Uterus (tissue), 4 donors: ENCODE results near the gene MVK. TPM values are rescaled to one million over a fixed set of nuclear protein-coding genes. Genes with fewer than 3 reads are reported as not detected.

Experiments
- DNase-seq, 2 donors: peaks; one replicate each; pipeline ENCODE4 v3.0.0-alpha.2; 2019 to 2020
- H3K27ac ChIP-seq, 2 donors: fragments of 200-600 bp; sonication (generic); 1 replicate in 1 of 2; 2 replicates in 1 of 2; pipeline ENCODE4 v1.5.1; 2016 to 2018
- H3K27me3 ChIP-seq, 2 donors: fragments of 200-600 bp; sonication (generic); one replicate each; pipeline ENCODE4 v1.5.1; 2018 to 2019; ENCODE audit warnings: control low read depth in 1 of 2
- H3K36me3 ChIP-seq, 2 donors: fragments of 200-600 bp; sonication (generic); one replicate each; pipeline ENCODE4 v1.5.1; 2019; ENCODE audit warnings: control low read depth in 1 of 2
- H3K4me1 ChIP-seq, 2 donors: fragments of 200-600 bp; sonication (generic); one replicate each; pipeline ENCODE4 v1.5.1; 2018 to 2019; ENCODE audit warnings: control low read depth in 1 of 2
- H3K4me3 ChIP-seq, 2 donors: fragments of 200-600 bp; sonication (generic); 1 replicate in 1 of 2; 2 replicates in 1 of 2; pipeline ENCODE4 v1.5.1; 2018 to 2019; ENCODE audit warnings: mild to moderate bottlenecking in 1 of 2
- H3K9me3 ChIP-seq, 2 donors: fragments of 200-600 bp; sonication (generic); one replicate each; pipeline ENCODE4 v1.5.1; 2019; ENCODE audit warnings: control low read depth in 1 of 2
- POLR2A ChIP-seq, 2 donors: fragments of 450-650 bp; IDR thresholded peaks; one replicate each; pipeline ENCODE4 v1.6.1; 2016; ENCODE audit warnings: antibody characterized with exemption in 2 of 2, mild to moderate bottlenecking in 1 of 2, moderate library complexity in 1 of 2
- intact Hi-C: fragments of 100-400 bp; cut with DNase I; formaldehyde crosslinking; loops from one replicate; pipeline ENCODE4 v1.15.1; 2023; ENCODE audit warnings: low total_unique reads
- total RNA-seq, 4 donors: library from RNA; depleted of rRNA in 3 of 4; stranded (reverse); fragments of >200 nt in 3 of 4; gene quantifications; one replicate each; pipeline versions ENCODE4 v1.1.0 to v1.2.4, GENCODE V29; 2014 to 2023
- TF ChIP-seq, protein P1 (sequence below), 4 experiments: fragments of 200-600 bp in 2 of 4; fragments of 450-650 bp in 2 of 4; sonication (generic) in 2 of 4; IDR thresholded peaks; one replicate each; pipeline ENCODE4 v1.5.1; 2016 to 2019; ENCODE audit warnings: antibody characterized with exemption in 4 of 4, mild to moderate bottlenecking in 2 of 4, moderate library complexity in 1 of 4
- donor health status: DM: yes; HTN: yes; CAD: no.

MVK gene
- total RNA-seq, 4 donors from 2014 or later: 0.26 to 17.1 (median 11.4) TPM

DNA sequence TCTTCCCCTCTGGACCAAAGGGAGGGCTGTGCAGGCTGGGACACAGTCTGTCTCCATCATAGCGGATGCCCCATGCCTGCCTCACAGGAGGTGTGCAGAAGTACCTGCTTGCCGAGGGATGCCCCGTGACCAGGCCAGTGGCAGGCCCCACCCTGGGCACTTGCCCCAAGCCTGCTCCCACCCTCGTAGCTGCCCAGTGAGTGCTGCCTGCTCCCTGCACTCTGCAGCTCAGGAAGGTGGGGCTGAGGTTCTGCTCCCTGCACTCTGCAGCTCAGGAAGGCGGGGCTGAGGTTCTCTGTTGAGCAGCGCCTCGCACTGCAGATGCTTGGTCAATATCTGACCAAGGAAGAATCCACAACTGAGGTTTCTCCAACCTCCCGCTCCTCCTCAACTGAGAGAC, 7.2 kb upstream of the MVK start:
- intact Hi-C loops: no loop called here
- no peak overlapping the region for H3K4me3 ChIP-seq
- no peak for DNase-seq
- TF ChIP-seq POLR2A (IDR thresholded peaks at IDR 0.05): no peak
- TF ChIP-seq, protein P1, sequence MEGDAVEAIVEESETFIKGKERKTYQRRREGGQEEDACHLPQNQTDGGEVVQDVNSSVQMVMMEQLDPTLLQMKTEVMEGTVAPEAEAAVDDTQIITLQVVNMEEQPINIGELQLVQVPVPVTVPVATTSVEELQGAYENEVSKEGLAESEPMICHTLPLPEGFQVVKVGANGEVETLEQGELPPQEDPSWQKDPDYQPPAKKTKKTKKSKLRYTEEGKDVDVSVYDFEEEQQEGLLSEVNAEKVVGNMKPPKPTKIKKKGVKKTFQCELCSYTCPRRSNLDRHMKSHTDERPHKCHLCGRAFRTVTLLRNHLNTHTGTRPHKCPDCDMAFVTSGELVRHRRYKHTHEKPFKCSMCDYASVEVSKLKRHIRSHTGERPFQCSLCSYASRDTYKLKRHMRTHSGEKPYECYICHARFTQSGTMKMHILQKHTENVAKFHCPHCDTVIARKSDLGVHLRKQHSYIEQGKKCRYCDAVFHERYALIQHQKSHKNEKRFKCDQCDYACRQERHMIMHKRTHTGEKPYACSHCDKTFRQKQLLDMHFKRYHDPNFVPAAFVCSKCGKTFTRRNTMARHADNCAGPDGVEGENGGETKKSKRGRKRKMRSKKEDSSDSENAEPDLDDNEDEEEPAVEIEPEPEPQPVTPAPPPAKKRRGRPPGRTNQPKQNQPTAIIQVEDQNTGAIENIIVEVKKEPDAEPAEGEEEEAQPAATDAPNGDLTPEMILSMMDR (IDR thresholded peaks at IDR 0.05): no peak
- no peaks in the 10 kb centered on the region for H3K4me1 ChIP-seq
- H3K9me3 ChIP-seq: no peaks in the 10 kb centered on the region
- no peaks in the 10 kb centered on the region for H3K27me3 ChIP-seq
- H3K36me3 ChIP-seq: no peaks in the 10 kb centered on the region
- no peak overlapping the region for H3K27ac ChIP-seq

DNA sequence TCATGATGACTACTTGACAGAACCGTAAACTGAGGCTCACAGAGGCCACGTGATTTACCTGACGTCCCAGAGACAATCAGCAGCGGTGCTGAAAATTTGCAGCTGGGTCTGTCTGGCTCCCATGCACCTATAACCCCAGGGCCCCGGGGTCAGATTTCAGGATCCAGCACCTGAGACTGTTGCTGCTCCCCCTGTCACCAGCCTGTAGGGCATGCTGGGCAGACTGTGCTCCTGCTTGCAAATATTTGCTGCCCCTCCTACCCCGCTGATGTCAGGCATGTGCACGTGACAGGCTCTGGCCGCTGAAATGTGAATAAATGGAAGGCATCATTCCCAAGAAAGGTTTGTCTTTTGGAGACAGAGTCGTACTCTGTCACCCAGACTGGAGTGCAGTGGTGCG, 6.3 kb upstream of the MVK start:
- TF ChIP-seq, protein P1 (IDR thresholded peaks at IDR 0.05): no peak
- no peak for TF ChIP-seq POLR2A (IDR thresholded peaks at IDR 0.05)
- H3K4me1 ChIP-seq: peaks cover 0 to under 1% of the 10 kb centered on the region in 2 donors
- no peaks in the 10 kb centered on the region for H3K9me3 ChIP-seq
- no peak overlapping the region for H3K4me3 ChIP-seq
- DNase-seq: no peak
- no peaks in the 10 kb centered on the region for H3K27me3 ChIP-seq
- intact Hi-C loops: no loop called here
- no peak overlapping the region for H3K27ac ChIP-seq
- H3K36me3 ChIP-seq: no peaks in the 10 kb centered on the region

DNA sequence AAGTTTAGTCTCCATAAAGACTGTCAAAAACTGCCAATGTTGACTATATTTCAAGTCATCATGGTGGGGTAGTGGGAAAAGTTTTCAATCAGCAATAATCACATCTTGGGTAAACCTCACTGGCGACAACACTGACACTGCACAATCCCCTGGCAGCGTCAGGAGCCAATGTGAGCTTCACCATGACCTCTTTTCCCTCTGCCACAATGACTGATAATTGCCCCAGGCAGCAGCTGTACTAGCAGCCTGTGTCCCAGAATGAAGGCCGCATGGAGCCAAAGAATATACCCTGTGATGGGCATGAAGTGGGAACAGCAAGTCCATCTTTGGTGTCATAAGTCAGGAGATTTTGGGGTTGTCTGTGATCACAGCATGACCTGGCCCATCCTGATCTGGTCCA, 5.6 kb upstream of the MVK start:
- Histone ChIP-seq H3K4me3 (no peak overlapping the region), H3K27me3 (no peaks in the 10 kb centered on the region), H3K4me1 (peaks cover 0 to 5% of the 10 kb centered on the region in 2 donors), H3K36me3 (no peaks in the 10 kb centered on the region), H3K9me3 (no peaks in the 10 kb centered on the region), H3K27ac (no peak overlapping the region)
- TF ChIP-seq, protein P1 (IDR thresholded peaks at IDR 0.05): no peak
- TF ChIP-seq POLR2A (IDR thresholded peaks at IDR 0.05): no peak
- intact Hi-C loops: no loop called here
- DNase-seq: no peak

DNA sequence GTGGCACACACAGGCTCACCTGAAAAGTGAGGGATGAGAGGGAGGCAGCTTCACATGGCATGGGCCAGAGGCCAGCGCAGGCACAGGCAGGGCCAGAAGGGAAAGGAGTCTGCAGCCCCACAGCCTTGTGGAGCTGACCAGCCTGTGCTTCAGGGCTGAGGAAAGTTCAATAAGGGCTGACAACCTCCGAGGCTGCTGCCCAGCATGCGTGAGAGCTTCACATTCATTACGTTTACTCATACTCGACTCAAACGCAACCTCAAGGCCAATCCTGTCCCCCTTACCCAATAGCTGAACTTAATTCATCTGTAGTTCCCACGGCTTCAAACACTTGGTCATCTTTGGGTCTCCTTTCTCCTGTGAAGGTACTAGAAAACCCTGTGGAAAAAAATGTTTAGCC, 5.1 kb upstream of the MVK start:
- Histone ChIP-seq H3K27ac (no peak overlapping the region), H3K4me1 (peaks cover 0 to 5% of the 10 kb centered on the region in 2 donors), H3K36me3 (no peaks in the 10 kb centered on the region), H3K27me3 (no peaks in the 10 kb centered on the region), H3K4me3 (no peak overlapping the region), H3K9me3 (no peaks in the 10 kb centered on the region)
- intact Hi-C loops: no loop called here
- TF ChIP-seq POLR2A (IDR thresholded peaks at IDR 0.05): no peak
- TF ChIP-seq, protein P1 (IDR thresholded peaks at IDR 0.05): no peak
- DNase-seq: no peak

DNA sequence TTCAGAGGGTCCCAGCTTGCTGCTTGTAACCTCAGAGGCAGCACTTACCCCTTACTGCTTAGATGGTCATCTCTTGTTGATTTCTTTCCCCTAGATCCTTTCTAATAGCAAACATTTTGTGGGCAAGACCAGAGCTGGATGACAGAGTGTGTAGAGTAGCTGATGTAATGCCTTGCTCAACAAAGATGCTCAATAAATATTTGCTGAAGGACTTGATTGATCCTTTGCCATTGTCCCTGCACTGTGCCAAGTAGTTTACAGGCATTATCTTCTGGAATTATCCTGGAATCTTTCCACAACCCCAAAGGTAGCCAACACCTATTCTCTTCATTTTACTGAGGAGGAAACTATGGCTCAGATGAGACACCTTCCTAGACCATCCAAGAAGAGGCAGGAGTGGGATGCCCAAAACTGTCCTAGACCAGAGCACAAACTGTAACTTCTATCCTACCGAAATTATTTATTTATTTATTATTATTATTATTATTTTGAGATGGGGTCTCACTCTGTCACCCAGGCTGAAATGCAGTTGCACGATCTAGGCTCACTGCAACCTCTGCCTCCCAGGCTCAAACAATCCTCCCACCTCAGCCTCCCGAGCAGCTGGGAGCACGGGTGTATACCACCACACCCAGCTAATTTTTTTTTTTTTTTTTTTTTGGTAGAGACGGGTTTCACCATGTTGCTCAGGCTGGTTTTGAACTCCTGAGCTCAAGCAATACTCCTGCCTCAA, 1.7 kb upstream of the MVK start:
- Histone ChIP-seq H3K9me3 (no peaks in the 10 kb centered on the region), H3K4me3 (no peak overlapping the region), H3K36me3 (no peaks in the 10 kb centered on the region), H3K4me1 (peaks cover 0 to 5% of the 10 kb centered on the region in 2 donors), H3K27me3 (no peaks in the 10 kb centered on the region), H3K27ac (no peak overlapping the region)
- no peak for DNase-seq
- intact Hi-C loops: no loop called here
- TF ChIP-seq, protein P1 (IDR thresholded peaks at IDR 0.05): no peak
- no peak for TF ChIP-seq POLR2A (IDR thresholded peaks at IDR 0.05)
